Endothelial cell of umbilical vein (primary cell): ENCODE measurements around the gene PRPS1. TPM values are rescaled to one million over a fixed set of nuclear protein-coding genes. Genes with fewer than 3 reads are reported as not detected.

Source experiments
- BruUV-seq: library from RNA; stranded (reverse); fragments of 400-500 nt; replicated peaks from 2 replicates; lab custom pipeline; 2021; lab: Mats Ljungman, UMichigan
- CTCF ChIA-PET: fragments of 300-600, 350-600 bp; sonication (Branson Sonifier 250); formaldehyde crosslinking; loops from one replicate; lab custom pipeline; 2021; ENCODE audit warnings: antibody characterized with exemption, inconsistent platforms; lab: Charles Lee
- POLR2A ChIA-PET: fragments of 300-600, 350-600 bp; sonication (Branson Sonifier 250); formaldehyde crosslinking; loops from one replicate; lab custom pipeline; 2021; ENCODE audit warnings: antibody characterized with exemption, inconsistent platforms; lab: Charles Lee
- DNase-seq: peaks from one replicate; pipeline ENCODE4 v3.0.0-alpha.2; 2011; ENCODE audit warnings: low read depth, low spot score
- FAIRE-seq: peaks from 2 replicates; lab custom pipeline; 2011; peaks lifted over from hg19 to GRCh38; lab: Jason Lieb, UNC
- H2AFZ ChIP-seq: 2 replicates; pipeline ENCODE4 v1.6.0; 2012; ENCODE audit warnings: low read depth, low read length, control low read depth, inconsistent platforms
- H3K27ac ChIP-seq: 2 replicates; pipeline ENCODE4 v1.5.1; 2011; ENCODE audit warnings: low read depth, mild to moderate bottlenecking, control low read depth, low read length, moderate library complexity; ENCODE audit not compliant: insufficient read depth
- H3K27me3 ChIP-seq, 2 experiments: 2 replicates each; pipeline versions ENCODE4 v1.6.0 to v1.6.1; 2011; ENCODE audit warnings: low read length in 2 of 2, mixed read lengths in 1 of 2; ENCODE audit not compliant: control insufficient read depth in 2 of 2, insufficient read depth in 2 of 2
- H3K36me3 ChIP-seq, 2 experiments: 2 replicates in 1 of 2; 3 replicates in 1 of 2; pipeline ENCODE4 v1.5.1; 2011; ENCODE audit warnings: low read length in 2 of 2, mild to moderate bottlenecking in 1 of 2, moderate library complexity in 1 of 2; ENCODE audit not compliant: control insufficient read depth in 2 of 2, insufficient read depth in 2 of 2; ENCODE audit errors: extremely low read depth in 1 of 2
- H3K4me1 ChIP-seq: 3 replicates; pipeline ENCODE4 v1.5.1; 2011; ENCODE audit warnings: mild to moderate bottlenecking, low read length; ENCODE audit not compliant: control insufficient read depth, insufficient read depth; ENCODE audit errors: extremely low read depth
- H3K4me2 ChIP-seq: 2 replicates; pipeline ENCODE4 v1.6.1; 2011; ENCODE audit warnings: low read length, control low read depth, mixed read lengths; ENCODE audit not compliant: insufficient read depth
- H3K4me3 ChIP-seq, 3 experiments: fragments of 200-600 bp in 1 of 3; sonication (generic), shearing (Covaris generic) in 1 of 3; replicated peaks in 1 of 3; 2 replicates each; pipeline ENCODE4 v1.5.1; 2011 to 2016; ENCODE audit warnings: control low read depth in 3 of 3, low read length in 3 of 3, mild to moderate bottlenecking in 2 of 3, inconsistent platforms in 1 of 3, low read depth in 1 of 3, moderate library complexity in 1 of 3; ENCODE audit not compliant: insufficient read depth in 1 of 3
- H3K79me2 ChIP-seq: 2 replicates; pipeline ENCODE4 v1.6.0; 2012; ENCODE audit warnings: low read length, inconsistent platforms; ENCODE audit not compliant: control insufficient read depth, insufficient read depth
- H3K9ac ChIP-seq: replicated peaks from 2 replicates; pipeline ENCODE3; 2011; ENCODE audit warnings: low read length, control low read depth; ENCODE audit not compliant: insufficient read depth; ENCODE audit errors: extremely low read depth
- H3K9me1 ChIP-seq: replicated peaks from 3 replicates; pipeline ENCODE4 v1.6.0; 2011; ENCODE audit warnings: mild to moderate bottlenecking, low read length; ENCODE audit not compliant: control insufficient read depth, insufficient read depth; ENCODE audit errors: extremely low read depth
- H3K9me3 ChIP-seq: replicated peaks from 2 replicates; pipeline ENCODE4 v1.5.1; 2012; ENCODE audit warnings: low read length, inconsistent platforms; ENCODE audit not compliant: control insufficient read depth, insufficient read depth
- H4K20me1 ChIP-seq: replicated peaks from 2 replicates; pipeline ENCODE3; 2011; ENCODE audit warnings: mild to moderate bottlenecking, low read length; ENCODE audit not compliant: control insufficient read depth, insufficient read depth; ENCODE audit errors: extremely low read depth
- CTCF ChIP-seq, 2 donors: IDR thresholded peaks; 1 replicate in 1 of 2; 2 replicates in 1 of 2; pipeline ENCODE4 v1.5.1; 2011; ENCODE audit warnings: low read length in 2 of 2, mild to moderate bottlenecking in 2 of 2, moderate library complexity in 2 of 2, control low read depth in 1 of 2, inconsistent platforms in 1 of 2, low read depth in 1 of 2; ENCODE audit not compliant: insufficient read depth in 1 of 2; ENCODE audit errors: extremely low read depth in 1 of 2
- EZH2 ChIP-seq: IDR thresholded peaks from 2 replicates; pipeline ENCODE4 v1.6.1; 2012; ENCODE audit warnings: borderline replicate concordance, low read depth, mild to moderate bottlenecking, moderate library complexity, low read length, inconsistent platforms; ENCODE audit not compliant: severe bottlenecking
- GATA2 ChIP-seq: IDR thresholded peaks from 2 replicates; pipeline ENCODE4 v1.7.0; 2011; ENCODE audit warnings: low read depth, mild to moderate bottlenecking, moderate library complexity, mixed read lengths, low read length; ENCODE audit not compliant: insufficient read length, insufficient read depth
- MAX ChIP-seq: IDR thresholded peaks from 2 replicates; pipeline ENCODE4 v1.6.1; 2011; ENCODE audit not compliant: insufficient read depth, insufficient read length
- POLR2AphosphoS5 ChIP-seq: IDR thresholded peaks from 2 replicates; pipeline ENCODE4 v1.6.1; 2012; ENCODE audit warnings: low read depth, mild to moderate bottlenecking, control low read depth, low read length, moderate library complexity; ENCODE audit not compliant: insufficient read depth
- dilution Hi-C: fragments of 300-500 bp; cut with MboI; formaldehyde crosslinking; loops from one replicate; pipeline ENCODE4 v1.15.0; 2019; ENCODE audit warnings: low sequenced_read_pairs; ENCODE audit not compliant: extremely low pct_ligation_motif_present
- intact Hi-C: fragments of 100-400 bp; cut with micrococcal nuclease; formaldehyde crosslinking; loops from one replicate; pipeline ENCODE4 v1.10.0; 2022
- polyA plus RNA-seq, 4 experiments: library from polyadenylated mRNA; depleted of rRNA in 3 of 4; stranded (reverse) in 3 of 4; unstranded in 1 of 4; fragments of >200 nt; gene quantifications; 2 replicates each; pipeline versions ENCODE4 v1.2.1 to v1.2.3, GENCODE V29; 2011 to 2012; ENCODE audit warnings: missing spikeins in 1 of 4
- total RNA-seq: library from RNA; stranded (reverse); gene quantifications from 2 replicates; pipeline ENCODE4 v1.2.3, GENCODE V29; 2021

Gene PRPS1
- total and polyA plus RNA-seq, 2 donors (not counting 3 experiments of a cell fraction or from before 2014, with no cell fraction given): 30.9 to 36.8 TPM

GRCh38 chrX:107672955-107673378 lies 44.7 kb downstream of the PRPS1 start:
- no peak overlapping the region for H3K4me2 ChIP-seq
- ChIA-PET CTCF (interaction anchor here (0.6 to 6.1 kb wide), 23 partner anchors 9 to 220 kb away, joined by 3 to 142 read pairs (median 8); partner anchors contain the start of genes NCBP2L, PRPS1 and TSC22D3), POLR2A (interaction anchor here (0.7 to 5.7 kb wide), 2 partner anchors 39 to 43 kb away, joined by 4 to 40 read pairs; no protein-coding TSS in a partner anchor)
- H3K4me1 ChIP-seq: peaks cover 25% of the 10 kb centered on the region
- peak; percentile 60 to 72 for TF ChIP-seq CTCF (IDR thresholded peaks at IDR 0.05; ENCODE audit: extremely low read depth in 1 of 2, insufficient read depth in 1 of 2, low read depth in 1 of 2, low read length in 2 of 2)
- no peak for TF ChIP-seq EZH2
- no peaks in the 10 kb centered on the region for H4K20me1 ChIP-seq
- dilution Hi-C loops: no loop called here
- FAIRE-seq: no peak
- no peaks in the 10 kb centered on the region for H3K27me3 ChIP-seq
- no peak overlapping the region for H2AFZ ChIP-seq
- H3K79me2 ChIP-seq: peaks cover 4% of the 10 kb centered on the region
- peak; percentile 60 for DNase-seq
- intact Hi-C loops: loop anchor here (1.0 to 5.0 kb wide), 4 partner anchors 45 to 399 kb away; partner anchors contain the start of gene TSC22D3
- no peaks in the 10 kb centered on the region for H3K9me3 ChIP-seq
- peak overlapping the region; percentile 25 for H3K9ac ChIP-seq
- H3K9me1 ChIP-seq: no peaks in the 10 kb centered on the region
- no peak overlapping the region for H3K4me3 ChIP-seq
- H3K27ac ChIP-seq: peak overlapping the region; percentile 74
- no peaks in the 10 kb centered on the region for H3K36me3 ChIP-seq
- BruUV-seq: no TSS peak

GRCh38 chrX:107673431-107673830 lies 45.1 kb downstream of the PRPS1 start:
- TF ChIP-seq GATA2: peak; percentile 33
- no peak for TF ChIP-seq MAX
- no peak for TF ChIP-seq POLR2AphosphoS5
- Histone ChIP-seq H3K27me3 (no peaks in the 10 kb centered on the region), H2AFZ (no peak overlapping the region), H3K36me3 (no peaks in the 10 kb centered on the region), H3K27ac (peak overlapping the region; percentile 74), H3K79me2 (peaks cover 4% of the 10 kb centered on the region), H3K9me1 (no peaks in the 10 kb centered on the region), H3K4me1 (peaks cover 25% of the 10 kb centered on the region), H3K4me3 (no peak overlapping the region), H3K4me2 (no peak overlapping the region), H4K20me1 (no peaks in the 10 kb centered on the region), H3K9ac (peak overlapping the region; percentile 25), H3K9me3 (no peaks in the 10 kb centered on the region)
- ChIA-PET POLR2A (interaction anchor here (0.7 to 5.7 kb wide), 2 partner anchors 38 to 42 kb away, joined by 4 to 40 read pairs; no protein-coding TSS in a partner anchor), CTCF (interaction anchor here (0.9 to 6.1 kb wide), 21 partner anchors 9 to 220 kb away, joined by 3 to 142 read pairs (median 8); partner anchors contain the start of genes NCBP2L, PRPS1 and TSC22D3)
- no TSS peak for BruUV-seq
- intact Hi-C loops: loop anchor here (1.0 to 5.0 kb wide), 4 partner anchors 45 to 399 kb away; partner anchors contain the start of gene TSC22D3
- DNase-seq (no peak), FAIRE-seq (no peak)
- dilution Hi-C loops: no loop called here
